ENCODE results near the gene LITAFD. TPM values are rescaled to one million over a fixed set of nuclear protein-coding genes. Genes with fewer than 3 reads are reported as not detected.

The LITAFD gene
- polyA plus RNA-seq, 1 of the 3 experiments (the other 2 are of a cell fraction): not detected

DNA sequence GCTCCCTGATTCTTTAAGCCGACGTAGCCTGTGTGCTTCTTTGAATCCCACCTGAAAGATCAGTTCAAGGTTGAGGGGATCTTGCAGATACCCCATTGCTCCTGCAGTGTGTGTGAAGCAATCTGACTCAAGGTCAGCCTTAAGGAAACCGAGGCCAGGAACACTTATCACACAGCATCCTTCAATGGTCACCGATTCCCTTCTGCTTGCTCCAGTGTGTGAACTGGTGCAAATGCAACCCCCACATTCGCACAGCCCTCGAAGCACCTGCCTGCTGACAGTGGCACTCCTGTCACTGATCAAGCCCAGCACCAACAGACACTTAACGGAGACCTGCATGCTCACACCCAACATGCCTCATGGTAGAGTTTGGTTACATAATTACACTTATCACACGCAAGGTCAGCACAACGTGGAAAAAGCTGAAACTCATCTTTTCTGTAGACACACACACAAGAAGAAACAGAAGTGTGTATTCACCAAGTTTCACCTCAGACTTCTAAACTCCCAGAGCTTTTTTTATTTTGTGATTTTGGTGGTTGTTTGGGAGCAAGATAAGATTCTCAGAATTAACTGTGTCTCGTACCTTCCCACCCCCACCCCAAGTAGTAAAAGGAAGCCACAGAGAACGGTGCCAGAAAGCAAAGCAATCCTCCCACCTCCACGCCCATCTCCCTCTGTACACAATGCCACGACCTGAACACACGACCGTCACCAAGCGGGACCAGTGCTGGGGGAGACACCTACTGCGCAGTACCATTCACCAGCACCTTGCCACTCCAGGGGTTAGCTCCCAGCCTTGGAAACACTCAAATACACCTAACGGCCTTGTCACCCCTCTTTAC is 37.2 kb downstream of the LITAFD start:
- Histone ChIP-seq H3K27ac (ENCODE audit: low read depth in 2 of 2, low read length in 1 of 2) (no peak overlapping the region; a peak in 1 of 4 replicates), H3F3A (replicated peaks; ENCODE audit: insufficient read depth) (peaks cover 3% of the 10 kb centered on the region), H3K9me3 (no peaks in the 10 kb centered on the region), H3K4me1 (ENCODE audit: control insufficient read depth in 1 of 2, insufficient read depth in 2 of 2, low read depth in 1 of 2, low read length in 1 of 2) (no peaks in the 10 kb centered on the region; a peak in 1 of 4 replicates), H4K20me1 (ENCODE audit: insufficient read depth) (peaks cover 40% of the 10 kb centered on the region), H3K79me2 (ENCODE audit: insufficient read depth) (peaks cover 31% of the 10 kb centered on the region), H2AFZ (ENCODE audit: low read depth) (no peak overlapping the region), H3K4me2 (no peak overlapping the region), H3K27me3 (ENCODE audit: insufficient read depth) (no peaks in the 10 kb centered on the region), H3K9me2 (no peaks in the 10 kb centered on the region), H3K4me3 (ENCODE audit: low read depth in 2 of 2, low read length in 1 of 2) (no peak overlapping the region), H3K9ac (no peak overlapping the region), H3K36me3 (replicated peaks in 1 of 2; ENCODE audit: control insufficient read depth in 1 of 2, insufficient read depth in 2 of 2, low read length in 1 of 2) (peaks cover 60 to 74% of the 10 kb centered on the region in 2 experiments)
- CTCF ChIA-PET: interaction anchor here (1.8 to 1.9 kb wide), 2 partner anchors 90 to 215 kb away, joined by 5 read pairs; no protein-coding TSS in a partner anchor
- TF ChIP-seq, protein P1, sequence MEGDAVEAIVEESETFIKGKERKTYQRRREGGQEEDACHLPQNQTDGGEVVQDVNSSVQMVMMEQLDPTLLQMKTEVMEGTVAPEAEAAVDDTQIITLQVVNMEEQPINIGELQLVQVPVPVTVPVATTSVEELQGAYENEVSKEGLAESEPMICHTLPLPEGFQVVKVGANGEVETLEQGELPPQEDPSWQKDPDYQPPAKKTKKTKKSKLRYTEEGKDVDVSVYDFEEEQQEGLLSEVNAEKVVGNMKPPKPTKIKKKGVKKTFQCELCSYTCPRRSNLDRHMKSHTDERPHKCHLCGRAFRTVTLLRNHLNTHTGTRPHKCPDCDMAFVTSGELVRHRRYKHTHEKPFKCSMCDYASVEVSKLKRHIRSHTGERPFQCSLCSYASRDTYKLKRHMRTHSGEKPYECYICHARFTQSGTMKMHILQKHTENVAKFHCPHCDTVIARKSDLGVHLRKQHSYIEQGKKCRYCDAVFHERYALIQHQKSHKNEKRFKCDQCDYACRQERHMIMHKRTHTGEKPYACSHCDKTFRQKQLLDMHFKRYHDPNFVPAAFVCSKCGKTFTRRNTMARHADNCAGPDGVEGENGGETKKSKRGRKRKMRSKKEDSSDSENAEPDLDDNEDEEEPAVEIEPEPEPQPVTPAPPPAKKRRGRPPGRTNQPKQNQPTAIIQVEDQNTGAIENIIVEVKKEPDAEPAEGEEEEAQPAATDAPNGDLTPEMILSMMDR (IDR thresholded peaks at IDR 0.05): no peak
- no peak for TF ChIP-seq GATA2 (CRISPR knock-in tag; IDR thresholded peaks at IDR 0.05)
- TF ChIP-seq RAD21 (IDR thresholded peaks at IDR 0.05; ENCODE audit: low read length): no peak
- TF ChIP-seq, protein P2, sequence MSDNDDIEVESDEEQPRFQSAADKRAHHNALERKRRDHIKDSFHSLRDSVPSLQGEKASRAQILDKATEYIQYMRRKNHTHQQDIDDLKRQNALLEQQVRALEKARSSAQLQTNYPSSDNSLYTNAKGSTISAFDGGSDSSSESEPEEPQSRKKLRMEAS (IDR thresholded peaks at IDR 0.05; ENCODE audit: low read depth): no peak
- TF ChIP-seq GABPA (IDR thresholded peaks at IDR 0.05; ENCODE audit: low read depth): no peak
- TF ChIP-seq, protein P3, sequence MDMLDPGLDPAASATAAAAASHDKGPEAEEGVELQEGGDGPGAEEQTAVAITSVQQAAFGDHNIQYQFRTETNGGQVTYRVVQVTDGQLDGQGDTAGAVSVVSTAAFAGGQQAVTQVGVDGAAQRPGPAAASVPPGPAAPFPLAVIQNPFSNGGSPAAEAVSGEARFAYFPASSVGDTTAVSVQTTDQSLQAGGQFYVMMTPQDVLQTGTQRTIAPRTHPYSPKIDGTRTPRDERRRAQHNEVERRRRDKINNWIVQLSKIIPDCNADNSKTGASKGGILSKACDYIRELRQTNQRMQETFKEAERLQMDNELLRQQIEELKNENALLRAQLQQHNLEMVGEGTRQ (IDR thresholded peaks at IDR 0.05; ENCODE audit: borderline replicate concordance, low read depth, low read length): no peak
- TF ChIP-seq CHD2 (IDR thresholded peaks at IDR 0.05; ENCODE audit: low read length, partially characterized antibody): no peak
- no peak for TF ChIP-seq EZH2phosphoT487 (IDR thresholded peaks at IDR 0.05; ENCODE audit: borderline replicate concordance, low read depth)
- TF ChIP-seq MEF2A (IDR thresholded peaks at IDR 0.05; ENCODE audit: borderline replicate concordance, low read depth): no peak
- no peak for TF ChIP-seq TEAD4 (IDR thresholded peaks at IDR 0.05; ENCODE audit: borderline replicate concordance, insufficient read depth)
- TF ChIP-seq, protein P4, sequence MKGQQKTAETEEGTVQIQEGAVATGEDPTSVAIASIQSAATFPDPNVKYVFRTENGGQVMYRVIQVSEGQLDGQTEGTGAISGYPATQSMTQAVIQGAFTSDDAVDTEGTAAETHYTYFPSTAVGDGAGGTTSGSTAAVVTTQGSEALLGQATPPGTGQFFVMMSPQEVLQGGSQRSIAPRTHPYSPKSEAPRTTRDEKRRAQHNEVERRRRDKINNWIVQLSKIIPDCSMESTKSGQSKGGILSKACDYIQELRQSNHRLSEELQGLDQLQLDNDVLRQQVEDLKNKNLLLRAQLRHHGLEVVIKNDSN (IDR thresholded peaks at IDR 0.05; ENCODE audit: borderline replicate concordance, low read depth): no peak
- no peak for TF ChIP-seq RXRA (IDR thresholded peaks at IDR 0.05; ENCODE audit: borderline replicate concordance, low read depth)
- TF ChIP-seq ELF1 (IDR thresholded peaks at IDR 0.05): no peak
- no peak for TF ChIP-seq NRF1 (IDR thresholded peaks at IDR 0.05; ENCODE audit: low read depth, low read length)
- POLR2A ChIA-PET: no interaction called here
- no peak for DNase-seq
- 93% methylated on average over 18 of the region's 18 CpGs for WGBS (ENCODE audit: low lambda C conversion rate)
